ENCODE measurements around the gene ZFP14.
"Not testable (repeated sequence)": the region's sequence is repeated elsewhere in the genome, so short reads cannot be mapped to it uniquely, and the experiment has no call there.

DNA sequence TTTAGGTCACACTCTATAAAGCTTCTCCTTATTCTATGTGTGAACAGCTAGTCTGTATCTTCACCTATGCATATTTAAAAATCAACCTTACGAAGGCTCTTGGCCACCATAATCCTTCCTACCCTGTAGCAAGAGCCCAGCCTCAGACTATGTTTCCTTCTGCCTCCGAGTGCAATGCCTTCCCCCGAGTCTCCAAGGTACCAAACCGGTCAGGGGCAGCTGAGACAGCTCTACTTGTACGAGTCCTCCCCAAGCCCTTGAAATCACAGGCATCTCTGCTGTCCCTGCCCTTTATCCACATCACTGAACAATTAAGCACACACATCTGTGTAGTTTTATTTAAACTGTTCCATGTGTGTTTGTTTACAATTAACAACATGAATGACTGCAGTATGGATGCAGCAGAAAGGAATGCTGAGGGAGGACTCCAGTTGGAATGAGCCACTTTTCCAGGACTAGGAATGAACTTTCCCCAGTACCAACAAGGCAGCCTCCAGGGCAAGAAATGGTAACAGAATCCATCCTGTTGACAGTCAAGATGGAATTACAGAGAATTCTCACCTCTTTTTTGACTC, 68.5 kb downstream of the ZFP14 start:
- TF ChIP-seq, protein P1, sequence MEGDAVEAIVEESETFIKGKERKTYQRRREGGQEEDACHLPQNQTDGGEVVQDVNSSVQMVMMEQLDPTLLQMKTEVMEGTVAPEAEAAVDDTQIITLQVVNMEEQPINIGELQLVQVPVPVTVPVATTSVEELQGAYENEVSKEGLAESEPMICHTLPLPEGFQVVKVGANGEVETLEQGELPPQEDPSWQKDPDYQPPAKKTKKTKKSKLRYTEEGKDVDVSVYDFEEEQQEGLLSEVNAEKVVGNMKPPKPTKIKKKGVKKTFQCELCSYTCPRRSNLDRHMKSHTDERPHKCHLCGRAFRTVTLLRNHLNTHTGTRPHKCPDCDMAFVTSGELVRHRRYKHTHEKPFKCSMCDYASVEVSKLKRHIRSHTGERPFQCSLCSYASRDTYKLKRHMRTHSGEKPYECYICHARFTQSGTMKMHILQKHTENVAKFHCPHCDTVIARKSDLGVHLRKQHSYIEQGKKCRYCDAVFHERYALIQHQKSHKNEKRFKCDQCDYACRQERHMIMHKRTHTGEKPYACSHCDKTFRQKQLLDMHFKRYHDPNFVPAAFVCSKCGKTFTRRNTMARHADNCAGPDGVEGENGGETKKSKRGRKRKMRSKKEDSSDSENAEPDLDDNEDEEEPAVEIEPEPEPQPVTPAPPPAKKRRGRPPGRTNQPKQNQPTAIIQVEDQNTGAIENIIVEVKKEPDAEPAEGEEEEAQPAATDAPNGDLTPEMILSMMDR (conservative IDR thresholded peaks at IDR 0.05; ENCODE audit: low read depth, low read length): not testable (repeated sequence)
- not testable (repeated sequence) for TF ChIP-seq EZH2 (IDR thresholded peaks at IDR 0.05; ENCODE audit: borderline replicate concordance, low read depth, low read length, poor library complexity, severe bottlenecking)

All from A673 (cell line).